ENCODE results near the gene VWA5A.

GRCh38 chr11:124193221-124194010 lies 78.2 kb downstream of the VWA5A start:
- no peak for TF ChIP-seq PRDM15 (CRISPR knock-in tag; IDR thresholded peaks at IDR 0.05)
- no peak for TF ChIP-seq CREM (IDR thresholded peaks at IDR 0.05; ENCODE audit: low read depth)
- no peak for TF ChIP-seq MXI1 (IDR thresholded peaks at IDR 0.05; ENCODE audit: low read depth, low read length)
- no peak for TF ChIP-seq BACH1 (IDR thresholded peaks at IDR 0.05; ENCODE audit: borderline replicate concordance)
- TF ChIP-seq ATF2 (IDR thresholded peaks at IDR 0.05; ENCODE audit: low read length): no peak
- no peak for TF ChIP-seq RAD21 (IDR thresholded peaks at IDR 0.05; ENCODE audit: insufficient read depth, low read depth, low read length)
- no peak for TF ChIP-seq WRNIP1 (IDR thresholded peaks at IDR 0.05; ENCODE audit: borderline replicate concordance, low read depth, low read length)
- TF ChIP-seq POU2F2 (IDR thresholded peaks at IDR 0.05; ENCODE audit: borderline replicate concordance, low read depth, low read length): no peak
- no peak for TF ChIP-seq ATF3 (IDR thresholded peaks at IDR 0.05; ENCODE audit: borderline replicate concordance, extremely low read depth, low read depth, low read length)
- no peak for TF ChIP-seq IKZF1 (conservative IDR thresholded peaks at IDR 0.05)
- no peak for TF ChIP-seq NRF1 (conservative IDR thresholded peaks at IDR 0.05; ENCODE audit: low read depth, low read length)
